ENCODE data around the gene CCDC88C.

Gene CCDC88C

GRCh38 chr14:91293281-91293680 lies 124.3 kb downstream of the CCDC88C start:
- no peak for DNase-seq (ENCODE audit: low read depth in 2 of 2)

GRCh38 chr14:91292491-91292890 lies 125.1 kb downstream of the CCDC88C start:
- DNase-seq (ENCODE audit: low read depth in 2 of 2): no peak

GRCh38 chr14:91291786-91292405 lies 125.7 kb downstream of the CCDC88C start:
- DNase-seq (ENCODE audit: low read depth in 2 of 2): no peak

GRCh38 chr14:91290986-91291385 lies 126.6 kb downstream of the CCDC88C start:
- DNase-seq (ENCODE audit: low read depth in 2 of 2): no peak

- DNase-seq (ENCODE audit: low read depth in 2 of 2): no peak
Measured at GRCh38 chr14:91289464-91289863, 128.2 kb downstream of the CCDC88C start.

GRCh38 chr14:91288876-91289275 lies 128.7 kb downstream of the CCDC88C start:
- DNase-seq (ENCODE audit: low read depth in 2 of 2): no peak

- DNase-seq (ENCODE audit: low read depth in 2 of 2): peak; percentile 37 to 52
Measured at GRCh38 chr14:91286530-91286937, 131.1 kb downstream of the CCDC88C start.

- DNase-seq (ENCODE audit: low read depth in 2 of 2): no peak
Measured at GRCh38 chr14:91284791-91285548, 132.7 kb downstream of the CCDC88C start.

GRCh38 chr14:91284146-91284790 lies 133.4 kb downstream of the CCDC88C start:
- DNase-seq (ENCODE audit: low read depth in 2 of 2): no peak

- no peak for DNase-seq (ENCODE audit: low read depth in 2 of 2)
Measured at GRCh38 chr14:91283666-91284065, 134.0 kb downstream of the CCDC88C start.

GRCh38 chr14:91282954-91283645 lies 134.5 kb downstream of the CCDC88C start:
- no peak for DNase-seq (ENCODE audit: low read depth in 2 of 2)

- DNase-seq (ENCODE audit: low read depth in 2 of 2): no peak
Measured at GRCh38 chr14:91281346-91281745, 136.3 kb downstream of the CCDC88C start.

- DNase-seq (ENCODE audit: low read depth in 2 of 2): no peak
Measured at GRCh38 chr14:91280129-91280528, 137.5 kb downstream of the CCDC88C start.

- no peak for DNase-seq (ENCODE audit: low read depth in 2 of 2)
Measured at GRCh38 chr14:91279354-91279753, 138.3 kb downstream of the CCDC88C start.

GRCh38 chr14:91278383-91278715 lies 139.3 kb downstream of the CCDC88C start:
- DNase-seq (ENCODE audit: low read depth in 2 of 2): no peak

- DNase-seq (ENCODE audit: low read depth in 2 of 2): no peak
Measured at GRCh38 chr14:91277546-91278382, 139.9 kb downstream of the CCDC88C start.

GRCh38 chr14:91274796-91275195 lies 142.8 kb downstream of the CCDC88C start:
- no peak for DNase-seq (ENCODE audit: low read depth in 2 of 2)

GRCh38 chr14:91273885-91274273 lies 143.7 kb downstream of the CCDC88C start:
- DNase-seq (ENCODE audit: low read depth in 2 of 2): no peak

- DNase-seq (ENCODE audit: low read depth in 2 of 2): no peak
Measured at GRCh38 chr14:91273273-91273884, 144.2 kb downstream of the CCDC88C start.

GRCh38 chr14:91272341-91273272 lies 145.0 kb downstream of the CCDC88C start:
- DNase-seq (ENCODE audit: low read depth in 2 of 2): no peak

Measured in stimulated activated CD8-positive, alpha-beta memory T cell treated with anti-CD3 and anti-CD28 coated beads, Interleukin-15, amount 100 ng/mL, for 4 hours (primary cell).